GM12872 (cell line): Measurements from ENCODE around the gene DCST1.

Experiments
- TF ChIP-seq, protein P1 (sequence below): IDR thresholded peaks from 3 replicates; pipeline ENCODE4 v1.5.1; 2011; ENCODE audit warnings: low read depth, mild to moderate bottlenecking, low read length, moderate library complexity; ENCODE audit not compliant: insufficient read depth

The DCST1 gene

GRCh38 chr1:155092641-155093040 is 59.0 kb downstream of the DCST1 start:
- TF ChIP-seq, protein P1, sequence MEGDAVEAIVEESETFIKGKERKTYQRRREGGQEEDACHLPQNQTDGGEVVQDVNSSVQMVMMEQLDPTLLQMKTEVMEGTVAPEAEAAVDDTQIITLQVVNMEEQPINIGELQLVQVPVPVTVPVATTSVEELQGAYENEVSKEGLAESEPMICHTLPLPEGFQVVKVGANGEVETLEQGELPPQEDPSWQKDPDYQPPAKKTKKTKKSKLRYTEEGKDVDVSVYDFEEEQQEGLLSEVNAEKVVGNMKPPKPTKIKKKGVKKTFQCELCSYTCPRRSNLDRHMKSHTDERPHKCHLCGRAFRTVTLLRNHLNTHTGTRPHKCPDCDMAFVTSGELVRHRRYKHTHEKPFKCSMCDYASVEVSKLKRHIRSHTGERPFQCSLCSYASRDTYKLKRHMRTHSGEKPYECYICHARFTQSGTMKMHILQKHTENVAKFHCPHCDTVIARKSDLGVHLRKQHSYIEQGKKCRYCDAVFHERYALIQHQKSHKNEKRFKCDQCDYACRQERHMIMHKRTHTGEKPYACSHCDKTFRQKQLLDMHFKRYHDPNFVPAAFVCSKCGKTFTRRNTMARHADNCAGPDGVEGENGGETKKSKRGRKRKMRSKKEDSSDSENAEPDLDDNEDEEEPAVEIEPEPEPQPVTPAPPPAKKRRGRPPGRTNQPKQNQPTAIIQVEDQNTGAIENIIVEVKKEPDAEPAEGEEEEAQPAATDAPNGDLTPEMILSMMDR: no peak

- TF ChIP-seq, protein P1: 0 out of 3 replicates have a peak, but pooled peaks have one; percentile 33
Observed at GRCh38 chr1:155093911-155094621, 60.4 kb downstream of the DCST1 start.

- TF ChIP-seq, protein P1: no peak
Observed at GRCh38 chr1:155094622-155094948, 61.0 kb downstream of the DCST1 start.

DNA sequence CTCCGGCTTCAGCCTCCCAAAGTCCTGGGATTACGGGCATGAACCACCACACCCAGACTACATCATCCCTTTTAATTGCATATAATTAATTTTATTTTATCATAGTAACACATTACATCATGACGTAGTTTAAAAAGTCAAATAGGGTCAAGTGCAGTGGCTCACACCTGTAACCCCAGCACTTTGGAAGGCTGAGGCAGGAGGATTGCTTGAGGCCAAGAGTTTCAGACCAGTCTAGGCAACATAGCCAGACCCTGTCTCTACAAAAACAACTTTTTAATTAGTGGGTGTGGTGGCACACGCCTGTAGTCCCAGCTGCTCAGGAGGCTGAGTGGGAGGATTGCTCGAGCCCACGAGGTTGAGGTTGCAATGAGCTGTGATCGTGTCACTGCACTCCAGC is 65.7 kb downstream of the DCST1 start:
- TF ChIP-seq, protein P1: no peak
